CD4-positive, alpha-beta T cell (primary cell): ENCODE measurements around the gene CIB4. TPM values are rescaled to one million over a fixed set of nuclear protein-coding genes. Genes with fewer than 3 reads are reported as not detected.
A peak's percentile ranks its signal among the peaks of the same experiment; 100 is the strongest.

ENCODE experiments used
- ATAC-seq: fragments of 200-7000 bp; cut with Tn5 transposase; one replicate; pipeline ENCODE4 v1.10.0; 2022; ENCODE audit warnings: mild to moderate bottlenecking; ENCODE audit not compliant: poor library complexity
- CTCF ChIA-PET: fragments of 350-600 bp; sonication (Branson Sonifier 250); formaldehyde crosslinking; loops from one replicate; lab custom pipeline; 2021; ENCODE audit warnings: antibody characterized with exemption, inconsistent platforms; lab: Charles Lee
- POLR2A ChIA-PET: fragments of 350-600 bp; sonication (Branson Sonifier 250); formaldehyde crosslinking; loops from one replicate; lab custom pipeline; 2021; ENCODE audit warnings: antibody characterized with exemption, inconsistent platforms; lab: Charles Lee
- DNase-seq, 14 experiments: peaks; one replicate each; pipeline ENCODE4 v3.0.0-alpha.2; 2013 to 2020; ENCODE audit warnings: mixed read lengths in 2 of 14
- H3K27ac ChIP-seq, 2 donors: one replicate each; pipeline versions ENCODE4 v1.5.1 to v1.7.0; 2013; ENCODE audit warnings: low read length in 2 of 2, low read depth in 1 of 2, mild to moderate bottlenecking in 1 of 2
- H3K27me3 ChIP-seq, 2 experiments: 1 replicate in 1 of 2; 2 replicates in 1 of 2; pipeline versions ENCODE4 v1.6.1 to v1.7.0; 2013; ENCODE audit warnings: low read length in 2 of 2, control low read depth in 1 of 2, mild to moderate bottlenecking in 1 of 2, moderate library complexity in 1 of 2; ENCODE audit not compliant: insufficient read depth in 2 of 2, control insufficient read depth in 1 of 2
- H3K36me3 ChIP-seq: one replicate; pipeline ENCODE4 v1.6.1; 2013; ENCODE audit warnings: low read length, control low read depth; ENCODE audit not compliant: insufficient read depth
- H3K4me1 ChIP-seq: one replicate; pipeline ENCODE4 v1.6.1; 2013; ENCODE audit warnings: low read length, control low read depth; ENCODE audit not compliant: insufficient read depth
- H3K4me3 ChIP-seq: one replicate; pipeline ENCODE4 v1.5.1; 2013; ENCODE audit warnings: mild to moderate bottlenecking, low read length, moderate library complexity
- H3K9me3 ChIP-seq, 2 experiments: 1 replicate in 1 of 2; 2 replicates in 1 of 2; pipeline versions ENCODE4 v1.6.1 to v1.7.0; 2013; ENCODE audit warnings: low read length in 2 of 2, mild to moderate bottlenecking in 2 of 2, control low read depth in 1 of 2, moderate library complexity in 1 of 2; ENCODE audit not compliant: control insufficient read depth in 1 of 2, insufficient read depth in 1 of 2
- H3K27ac Mint-ChIP-seq: one replicate; pipeline ENCODE4 v1.8.0; 2020; ENCODE audit warnings: mixed read lengths
- H3K27me3 Mint-ChIP-seq: one replicate; pipeline ENCODE4 v1.8.0; 2021; ENCODE audit warnings: mixed read lengths
- H3K36me3 Mint-ChIP-seq: one replicate; pipeline ENCODE4 v1.8.0; 2021; ENCODE audit warnings: low read depth, mixed read lengths
- H3K4me1 Mint-ChIP-seq: one replicate; pipeline ENCODE4 v1.8.0; 2021; ENCODE audit warnings: low read depth, mixed read lengths
- H3K4me3 Mint-ChIP-seq: one replicate; pipeline ENCODE4 v1.8.0; 2020; ENCODE audit warnings: mild to moderate bottlenecking, mixed read lengths
- H3K9me3 Mint-ChIP-seq: one replicate; pipeline ENCODE4 v1.8.0; 2020; ENCODE audit warnings: mixed read lengths
- CTCF ChIP-seq: fragments of 200-600 bp; IDR thresholded peaks from one replicate; pipeline ENCODE4 v1.8.0; 2022; ENCODE audit warnings: antibody characterized with exemption, mild to moderate bottlenecking
- intact Hi-C, 2 experiments: fragments of 100-400 bp; cut with DNase I in 1 of 2; cut with micrococcal nuclease in 1 of 2; formaldehyde crosslinking; loops; one replicate each; pipeline versions ENCODE4 v1.15.1 to v1.9.0; 2023 to 2025; cut with DNase I, micrococcal nuclease
- total RNA-seq, 174 experiments: library from RNA in 2 of 174; stranded (reverse) in 2 of 174; gene quantifications; one replicate each; pipeline ENCODE4 v1.2.3 and lab custom pipeline; 2021 to 2026

CIB4 gene
- total RNA-seq, 2 experiments from 2014 or later: not detected

GRCh38 chr2:26595146-26595545, 46.0 kb downstream of the CIB4 start:
- ATAC-seq: no peak
- H3K36me3 ChIP-seq: no peaks in the 10 kb centered on the region
- Mint-ChIP-seq H3K4me3 (no peak overlapping the region), H3K9me3 (no peaks in the 10 kb centered on the region), H3K36me3 (no peaks in the 10 kb centered on the region), H3K27ac (no peak overlapping the region), H3K4me1 (peaks cover 4% of the 10 kb centered on the region), H3K27me3 (peaks cover 41% of the 10 kb centered on the region)
- no peak for DNase-seq
- POLR2A ChIA-PET: no interaction called here
- H3K9me3 ChIP-seq: peaks cover 0 to 8% of the 10 kb centered on the region in 2 experiments
- H3K4me3 ChIP-seq: no peak overlapping the region
- H3K27me3 ChIP-seq: peaks cover 8 to 19% of the 10 kb centered on the region in 2 experiments
- H3K4me1 ChIP-seq: no peaks in the 10 kb centered on the region
- intact Hi-C loops: no loop called here
- no peak overlapping the region for H3K27ac ChIP-seq
- CTCF ChIA-PET: interaction anchor here (1.1 kb wide), 1 partner anchor 17 kb away, joined by 3 read pairs; no protein-coding TSS in a partner anchor
- no peak for TF ChIP-seq CTCF

GRCh38 chr2:26591619-26592505, 49.3 kb downstream of the CIB4 start:
- CTCF ChIA-PET: no interaction called here
- POLR2A ChIA-PET: no interaction called here
- no peaks in the 10 kb centered on the region for H3K36me3 Mint-ChIP-seq
- H3K4me3 Mint-ChIP-seq: no peak overlapping the region
- peaks cover 0 to 13% of the 10 kb centered on the region in 2 experiments for H3K9me3 ChIP-seq
- H3K36me3 ChIP-seq: no peaks in the 10 kb centered on the region
- no peaks in the 10 kb centered on the region for H3K9me3 Mint-ChIP-seq
- H3K27me3 Mint-ChIP-seq: peaks cover 45% of the 10 kb centered on the region
- H3K27me3 ChIP-seq: peaks cover 5 to 21% of the 10 kb centered on the region in 2 experiments
- DNase-seq: peak in 1 of 14 experiments; percentile 22
- no peaks in the 10 kb centered on the region for H3K4me1 ChIP-seq
- H3K27ac Mint-ChIP-seq: no peak overlapping the region
- TF ChIP-seq CTCF: no peak
- H3K27ac ChIP-seq: no peak overlapping the region
- ATAC-seq: no peak
- intact Hi-C loops: no loop called here
- H3K4me3 ChIP-seq: no peak overlapping the region
- peaks cover 4% of the 10 kb centered on the region for H3K4me1 Mint-ChIP-seq

GRCh38 chr2:26590980-26591618, 50.1 kb downstream of the CIB4 start:
- CTCF ChIA-PET: no interaction called here
- Mint-ChIP-seq H3K9me3 (no peaks in the 10 kb centered on the region), H3K4me1 (peaks cover 3% of the 10 kb centered on the region), H3K27me3 (peaks cover 49% of the 10 kb centered on the region), H3K4me3 (no peak overlapping the region), H3K36me3 (no peaks in the 10 kb centered on the region), H3K27ac (no peak overlapping the region)
- Histone ChIP-seq H3K9me3 (peaks cover 0 to 13% of the 10 kb centered on the region in 2 experiments), H3K27ac (no peak overlapping the region), H3K4me3 (no peak overlapping the region), H3K27me3 (peaks cover 2 to 16% of the 10 kb centered on the region in 2 experiments), H3K4me1 (no peaks in the 10 kb centered on the region), H3K36me3 (no peaks in the 10 kb centered on the region)
- intact Hi-C loops: no loop called here
- no peak for ATAC-seq
- DNase-seq: no peak
- no peak for TF ChIP-seq CTCF
- POLR2A ChIA-PET: no interaction called here
